Skin of body (tissue), 2 donors: ENCODE data around the gene HOXA5. TPM values are rescaled to one million over a fixed set of nuclear protein-coding genes. Genes with fewer than 3 reads are reported as not detected.

Experiments used
- DNase-seq: peaks from one replicate; lab custom pipeline; 2025; lab: John Stamatoyannopoulos, UW
- total RNA-seq: library from RNA; depleted of rRNA; stranded (reverse); fragments of >200 nt; gene quantifications from one replicate; pipeline ENCODE4 v1.2.3, GENCODE V29; 2014

HOXA5 gene
- total RNA-seq, 1 donor from 2014 or later = 4.7 TPM

DNA sequence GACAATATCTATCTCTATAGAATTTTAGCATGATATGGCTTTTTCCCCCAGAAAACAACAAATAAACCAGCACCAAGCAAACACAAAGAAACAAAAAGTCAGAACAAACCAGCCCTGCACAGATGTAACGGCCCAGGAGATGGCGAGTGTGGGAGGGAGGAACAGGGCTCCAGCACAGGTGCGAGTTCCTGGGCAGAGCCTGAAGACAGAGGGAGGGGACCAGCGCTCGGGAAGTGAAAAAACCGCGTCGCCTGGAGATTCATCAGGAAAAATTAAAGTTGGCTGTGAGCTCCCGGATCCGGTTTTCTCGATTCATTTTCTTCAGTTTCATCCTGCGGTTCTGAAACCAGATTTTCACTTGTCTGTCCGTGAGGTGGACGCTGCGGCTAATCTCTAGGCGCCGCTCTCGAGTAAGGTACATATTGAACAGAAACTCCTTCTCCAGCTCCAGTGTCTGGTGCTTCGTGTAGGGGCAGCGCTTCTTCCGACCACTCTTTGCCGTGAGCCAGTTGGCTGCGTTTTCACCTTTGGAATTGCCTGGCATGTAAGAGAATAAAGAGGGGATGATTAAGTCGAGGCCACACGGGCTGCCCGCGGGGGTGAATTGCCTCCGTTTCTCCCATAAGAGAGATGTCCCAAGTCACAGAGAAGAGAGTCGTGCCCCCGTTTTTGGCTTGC lies 28.3 kb upstream of the HOXA5 start:
- DNase-seq = no peak

DNA sequence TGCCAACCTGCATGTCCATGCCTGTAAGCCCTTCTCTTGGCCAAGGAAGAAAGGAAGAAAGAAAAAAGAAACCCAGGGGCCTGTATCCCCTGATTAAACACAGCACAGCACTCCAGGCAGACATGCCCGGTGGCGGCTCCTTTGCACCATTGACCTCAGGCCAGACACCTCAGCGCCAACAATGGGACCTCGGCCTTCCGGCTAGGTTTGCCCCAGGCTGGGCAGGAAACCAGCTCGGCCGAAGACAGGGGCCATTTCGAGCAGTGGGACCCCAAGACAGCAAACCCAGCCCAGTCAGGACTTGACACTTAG lies 27.8 kb upstream of the HOXA5 start:
- no peak for DNase-seq

DNA sequence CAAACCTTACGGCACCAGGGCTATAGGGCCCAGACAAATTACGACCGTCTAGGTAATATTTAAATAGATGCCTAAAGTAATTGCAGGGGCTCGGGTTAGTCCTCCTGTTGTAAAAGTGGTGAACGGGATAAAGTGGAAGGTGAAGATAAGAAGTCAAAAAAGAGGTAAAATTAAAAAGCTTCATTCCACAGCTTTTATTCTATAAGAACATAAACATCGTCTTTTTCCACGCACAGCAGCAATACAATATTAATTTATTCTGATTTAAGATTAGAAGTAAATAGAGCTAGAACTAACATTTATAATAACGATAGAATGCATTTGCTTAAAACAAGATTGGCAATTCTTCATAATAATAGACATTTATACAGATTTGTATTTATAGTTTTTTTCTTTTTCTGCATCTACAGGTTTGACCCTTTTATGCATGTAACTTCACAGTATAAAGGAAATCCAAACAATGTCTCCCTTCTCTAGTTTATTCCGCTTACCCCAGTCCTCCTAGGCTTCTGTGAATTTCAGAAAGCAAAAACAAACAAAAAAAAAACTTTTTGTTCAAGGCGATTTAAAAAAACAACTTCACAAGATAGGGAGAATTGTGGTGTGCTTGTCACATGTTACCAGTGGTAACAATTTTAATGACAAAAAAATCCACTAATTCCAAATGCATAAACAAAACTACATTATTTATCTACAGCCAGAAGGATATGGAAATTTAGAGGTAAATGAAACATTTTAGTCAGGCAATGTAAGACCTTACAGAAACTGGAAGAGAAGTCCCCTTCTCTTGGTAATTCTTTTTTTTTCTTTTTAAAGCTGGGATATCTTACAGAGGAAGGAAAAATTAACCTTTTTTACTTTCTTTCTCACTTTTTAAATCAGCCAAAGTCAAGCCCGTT lies 27.2 kb upstream of the HOXA5 start:
- no peak for DNase-seq

DNA sequence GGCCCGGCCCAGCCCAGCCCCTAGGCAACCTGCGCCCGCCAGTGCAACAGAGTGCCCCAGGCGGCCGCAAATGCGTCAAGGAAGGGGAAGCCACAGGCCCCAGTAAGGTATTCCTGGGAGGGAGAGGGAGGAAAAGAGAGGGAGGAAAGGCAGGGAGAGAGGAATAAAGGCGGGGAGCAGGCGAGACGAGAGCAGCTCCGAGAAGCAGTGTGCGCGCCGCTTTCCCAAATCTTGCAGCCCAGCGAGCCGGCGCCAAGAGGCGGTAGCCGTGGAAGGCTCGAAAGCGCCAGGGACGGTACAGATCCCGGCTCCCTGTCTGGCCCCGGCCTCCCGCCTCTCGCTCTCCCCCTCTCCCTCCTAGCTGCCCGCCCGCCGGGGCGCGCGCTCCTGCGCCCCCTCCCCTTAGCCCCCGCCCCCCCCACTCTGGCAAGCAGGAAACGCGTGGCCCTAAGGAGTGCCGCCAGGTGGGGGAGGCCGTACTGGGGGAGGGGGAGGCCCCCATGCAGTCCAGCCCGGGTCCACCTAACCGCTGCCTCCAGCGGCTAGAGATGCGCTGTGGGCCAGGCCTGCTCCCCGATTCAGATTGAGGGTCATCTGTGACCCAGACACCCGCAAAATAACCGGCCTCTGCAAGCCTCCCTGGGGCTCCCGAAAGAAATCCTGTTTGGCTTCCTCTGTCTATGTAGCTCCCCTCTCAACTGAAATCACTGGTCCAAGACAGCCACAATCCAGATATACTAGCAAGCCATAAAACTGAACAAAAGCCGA lies 26.4 kb upstream of the HOXA5 start:
- no peak for DNase-seq

DNA sequence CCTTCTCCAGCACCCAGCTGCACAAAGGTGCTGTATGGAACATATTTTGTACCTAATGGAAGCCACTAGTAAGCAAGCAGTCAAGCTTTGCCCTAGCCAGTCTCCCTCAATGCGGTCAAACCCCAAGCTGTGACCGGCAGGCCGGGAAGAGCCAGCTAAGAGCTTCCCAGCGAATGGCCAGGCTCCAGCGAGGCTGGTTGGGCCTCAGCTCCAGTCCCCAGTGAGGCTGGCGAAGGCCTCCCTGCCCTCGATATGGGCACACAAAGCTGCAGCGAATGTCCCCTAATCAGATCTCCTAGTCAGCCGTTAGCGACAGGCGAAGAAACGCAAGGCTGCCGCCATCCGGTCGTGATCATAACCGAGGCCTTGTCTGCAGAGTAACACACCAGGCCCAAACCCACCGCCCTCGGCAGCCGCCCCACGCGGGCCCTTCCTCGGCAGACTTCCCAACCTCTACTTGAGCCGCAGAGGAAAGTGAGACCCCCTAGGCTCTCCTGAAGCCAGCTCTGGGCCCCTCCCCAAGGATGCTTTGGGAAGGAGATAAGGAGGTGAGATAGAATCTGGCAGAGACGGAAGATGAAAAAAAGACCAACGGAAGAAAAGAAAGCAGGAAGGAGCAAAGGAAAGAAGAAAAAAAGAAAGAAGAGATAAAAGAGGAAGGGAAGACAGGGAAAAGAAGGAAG lies 24.9 kb upstream of the HOXA5 start:
- peak; percentile 59 for DNase-seq

DNA sequence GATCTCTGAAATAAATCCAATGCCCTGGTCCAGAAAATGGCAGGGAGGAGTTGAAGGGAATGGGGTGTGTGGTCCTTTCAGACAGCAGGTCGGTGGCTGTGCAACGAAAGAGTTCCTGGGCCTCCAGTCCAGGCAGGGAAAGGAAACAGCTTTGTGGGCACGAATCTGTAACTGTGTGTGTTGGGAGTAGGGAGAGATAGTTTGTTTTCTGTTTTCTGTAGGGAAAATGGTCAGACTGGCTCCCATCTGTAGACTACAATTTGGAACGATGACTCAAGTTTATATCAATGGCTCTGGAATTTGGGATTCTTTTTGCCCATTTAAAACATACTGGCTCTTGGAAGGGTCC lies 24.4 kb upstream of the HOXA5 start:
- DNase-seq = no peak

DNA sequence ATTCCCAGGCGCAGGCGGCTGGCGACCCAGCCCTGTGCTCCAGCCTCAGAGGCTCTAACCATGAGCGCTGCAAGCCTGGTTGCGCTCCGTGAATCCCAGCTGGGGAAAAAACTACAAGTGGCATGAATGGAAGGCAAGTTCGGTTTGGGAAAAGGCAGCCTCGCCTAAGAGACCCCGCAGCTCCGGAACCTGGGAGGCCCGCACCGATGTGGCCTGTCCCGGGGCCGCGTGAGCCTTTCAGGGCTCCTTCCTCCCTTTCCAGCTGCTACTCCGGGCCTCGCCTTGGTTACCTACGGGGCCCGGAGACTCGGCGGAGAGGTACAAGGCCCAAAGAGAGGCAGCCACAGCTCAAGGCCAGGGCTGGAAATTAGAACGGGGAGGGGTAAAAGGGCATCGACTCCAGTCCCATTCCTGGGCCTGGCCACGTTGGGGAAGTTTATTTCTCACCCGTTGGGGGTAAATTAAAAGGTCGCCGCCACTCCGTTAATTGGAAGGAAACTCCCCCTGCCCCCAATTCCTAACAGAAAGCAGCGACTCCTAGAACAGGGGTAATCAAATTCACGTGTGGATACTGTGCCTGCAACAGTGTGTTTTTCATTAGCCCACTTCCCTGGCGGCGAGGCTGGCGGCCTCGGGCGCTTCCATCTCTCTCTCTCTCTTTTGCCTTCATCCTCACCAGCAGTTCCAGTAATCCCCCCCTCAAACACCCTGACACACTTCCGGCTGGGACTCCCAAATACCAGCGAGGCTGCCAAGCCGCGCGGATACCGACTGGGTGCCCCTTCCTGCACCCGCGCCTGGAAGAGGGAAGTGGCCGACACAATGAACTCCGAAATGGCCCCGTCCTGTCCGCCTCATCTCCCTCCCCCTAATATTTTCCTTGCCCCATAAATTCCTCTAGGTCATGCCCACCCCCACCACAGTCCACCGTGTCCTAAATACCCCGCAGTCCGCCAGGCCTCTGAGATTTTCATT lies 23.3 kb upstream of the HOXA5 start:
- DNase-seq = no peak

DNA sequence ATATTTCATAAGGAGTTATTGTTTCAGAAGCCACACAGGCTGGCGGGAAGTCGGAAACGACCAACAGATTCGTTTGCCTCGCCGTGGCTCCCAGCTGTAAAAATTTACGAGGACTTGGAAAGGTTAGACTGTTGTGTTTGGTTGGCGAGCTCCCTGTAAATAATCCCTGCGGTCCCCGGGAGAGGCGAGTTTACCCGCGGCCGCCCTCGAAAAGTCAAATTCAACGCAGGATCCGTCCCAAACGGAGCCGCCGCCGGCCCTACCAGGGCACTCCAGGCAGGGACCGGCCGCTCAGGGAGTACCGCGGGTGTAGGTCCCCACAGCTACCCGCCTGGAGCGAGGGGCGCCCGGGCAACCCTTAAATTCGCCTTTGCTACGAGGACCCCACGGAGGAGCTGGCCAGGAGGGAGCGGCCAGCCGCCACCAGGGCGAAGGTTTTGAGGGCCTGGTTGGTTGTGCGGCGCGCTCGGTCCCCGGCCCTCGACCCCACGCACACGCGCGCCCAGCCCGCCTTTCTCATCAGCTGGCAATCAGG lies 22.6 kb upstream of the HOXA5 start:
- no peak for DNase-seq

DNA sequence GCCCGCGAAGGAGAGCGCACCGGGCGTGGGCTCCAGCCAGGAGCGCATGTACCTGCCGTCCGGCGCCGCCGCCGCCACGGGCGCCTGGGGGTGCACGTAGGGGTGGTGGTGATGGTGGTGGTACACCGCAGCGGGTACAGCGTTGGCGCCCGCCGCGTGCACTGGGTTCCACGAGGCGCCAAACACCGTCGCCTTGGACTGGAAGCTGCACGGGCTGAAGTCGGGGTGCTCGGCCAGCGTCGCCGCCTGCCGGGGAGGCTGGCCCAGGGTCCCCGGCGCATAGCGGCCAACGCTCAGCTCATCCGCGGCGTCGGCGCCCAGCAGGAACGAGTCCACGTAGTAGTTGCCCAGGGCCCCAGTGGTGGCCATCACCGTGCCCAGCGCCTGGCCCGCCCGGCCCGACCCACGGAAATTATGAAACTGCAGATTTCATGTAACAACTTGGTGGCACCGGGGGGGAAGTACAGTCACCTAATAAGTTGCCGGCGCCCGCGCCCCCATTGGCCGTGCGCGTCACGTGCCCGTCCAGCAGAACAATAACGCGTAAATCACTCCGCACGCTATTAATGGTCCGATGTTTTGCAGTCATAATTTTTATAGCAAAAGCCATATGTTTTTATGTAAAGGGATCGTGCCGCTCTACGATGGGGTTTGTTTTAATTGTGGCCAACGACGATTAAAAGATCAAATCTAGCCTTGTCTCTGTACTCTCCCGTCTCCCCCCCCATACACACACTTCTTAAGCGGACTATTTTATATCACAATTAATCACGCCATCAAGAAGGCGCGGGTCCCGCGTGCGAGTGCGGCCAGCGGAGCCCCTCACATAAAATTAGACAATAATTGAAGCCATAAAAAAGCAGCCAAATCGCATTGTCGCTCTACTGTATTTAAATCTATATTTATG lies 21.9 kb upstream of the HOXA5 start, which contains the start of gene HOXA9:
Gene HOXA9 (minus strand): TSS at position 449 of the 907 bp plus-strand sequence. CDS start 80 bp downstream, at position 369.
- peak; percentile 91 for DNase-seq

DNA sequence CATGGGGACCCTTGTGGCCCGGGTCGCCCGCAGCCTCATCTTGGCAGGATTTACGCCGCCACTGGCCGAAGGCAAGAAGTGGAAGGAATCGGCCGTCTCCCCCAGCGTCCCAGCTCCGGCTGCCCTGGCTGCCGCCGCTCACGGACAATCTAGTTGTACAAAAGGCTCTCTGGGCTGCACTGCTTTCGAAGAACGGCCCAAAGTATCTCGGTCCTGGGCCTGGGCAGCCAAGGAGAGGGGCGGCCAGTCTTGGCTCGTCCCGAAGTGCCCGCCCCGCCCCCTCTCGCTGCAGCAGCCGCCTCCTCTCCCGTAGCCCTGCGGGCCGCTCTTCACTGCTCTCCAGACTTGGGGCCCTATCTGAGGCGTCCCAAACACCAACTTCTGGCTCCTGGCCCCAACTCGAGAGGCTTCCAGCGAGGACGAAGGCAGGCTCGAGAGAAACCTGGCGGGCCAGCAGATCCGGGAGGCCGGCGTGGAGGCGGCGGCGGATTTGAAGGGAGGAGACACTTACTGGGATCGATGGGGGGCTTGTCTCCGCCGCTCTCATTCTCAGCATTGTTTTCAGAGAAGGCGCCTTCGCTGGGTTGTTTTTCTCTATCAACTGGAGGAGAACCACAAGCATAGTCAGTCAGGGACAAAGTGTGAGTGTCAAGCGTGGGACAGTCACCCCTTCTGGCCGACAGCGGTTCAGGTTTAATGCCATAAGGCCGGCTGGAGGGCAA lies 21.0 kb upstream of the HOXA5 start:
- no peak for DNase-seq

DNA sequence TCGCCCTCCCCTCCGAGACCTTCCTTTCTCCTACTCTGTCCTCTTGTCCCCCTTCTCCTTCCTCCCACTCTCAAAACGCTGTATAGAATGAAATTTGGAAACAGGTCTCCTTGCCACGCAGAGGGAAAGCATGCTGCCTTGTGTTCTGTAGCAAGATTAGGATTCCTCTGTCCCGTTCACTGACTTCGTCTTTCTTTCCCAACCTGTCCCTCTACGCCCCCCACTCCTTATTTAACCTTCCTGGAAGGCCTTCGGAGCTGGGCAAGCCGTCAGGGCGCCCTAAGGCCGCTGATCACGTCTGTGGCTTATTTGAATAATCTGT lies 20.5 kb upstream of the HOXA5 start:
- DNase-seq = no peak

DNA sequence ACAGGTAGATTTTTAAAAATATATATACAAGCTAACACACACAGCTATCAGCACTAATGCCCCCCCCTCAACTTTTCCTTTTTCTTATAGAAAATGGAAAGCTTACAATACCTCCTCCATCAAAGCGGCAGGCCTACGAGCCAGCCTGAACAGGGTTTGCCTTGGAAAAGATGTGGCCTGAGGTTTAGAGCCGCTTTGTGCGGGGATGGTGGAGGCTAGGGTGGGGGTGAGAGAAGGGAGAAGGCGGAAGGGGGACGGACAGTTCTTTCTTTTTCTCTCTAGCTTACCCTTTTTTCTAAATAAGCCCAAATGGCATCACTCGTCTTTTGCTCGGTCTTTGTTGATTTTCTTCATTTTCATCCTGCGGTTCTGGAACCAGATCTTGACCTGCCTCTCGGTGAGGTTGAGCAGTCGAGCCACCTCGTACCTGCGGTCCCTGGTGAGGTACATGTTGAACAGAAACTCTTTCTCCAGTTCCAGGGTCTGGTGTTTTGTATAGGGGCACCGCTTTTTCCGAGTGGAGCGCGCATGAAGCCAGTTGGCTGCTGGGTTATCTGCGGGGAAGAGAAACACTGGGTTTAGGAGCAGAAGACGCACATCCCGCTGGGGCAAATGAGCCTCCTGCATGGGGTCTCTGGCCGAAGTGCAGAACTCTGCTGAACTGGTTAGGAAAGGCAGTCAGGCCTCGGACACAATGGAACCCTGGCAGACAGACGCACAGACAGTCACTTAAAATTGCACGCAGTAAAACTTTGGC lies 20.0 kb upstream of the HOXA5 start:
- DNase-seq = no peak

DNA sequence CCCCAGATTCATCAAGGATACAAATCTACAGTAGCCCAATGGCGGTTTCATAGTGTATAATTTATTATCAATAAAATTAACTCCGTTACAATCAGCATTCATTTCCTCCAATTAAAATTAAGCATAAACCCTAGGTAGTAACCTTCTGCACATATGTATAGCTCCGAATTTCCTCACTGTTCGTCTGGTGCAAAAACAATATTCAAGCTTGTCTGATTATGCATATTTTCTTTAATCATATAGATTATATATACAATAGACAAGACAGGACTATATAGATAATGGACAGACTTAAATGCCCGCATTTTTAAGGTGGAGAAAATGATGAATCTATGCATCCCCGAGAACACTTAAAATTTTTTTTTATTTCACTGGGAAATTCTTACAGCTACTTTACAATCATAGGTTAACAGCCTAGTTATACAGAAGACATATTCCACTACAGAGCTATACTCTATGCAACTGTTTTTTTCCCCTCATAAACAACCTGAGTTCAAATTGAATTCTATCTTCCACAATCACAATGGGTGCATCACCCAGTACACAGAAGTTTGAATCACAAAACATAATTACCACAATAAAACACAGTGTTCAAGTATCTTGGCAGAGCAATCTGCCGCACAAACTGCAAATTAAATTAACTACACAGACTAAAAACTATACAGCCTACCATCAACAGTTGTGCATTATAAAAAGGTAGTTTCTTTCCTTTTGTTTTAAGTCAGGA lies 19.2 kb upstream of the HOXA5 start:
- DNase-seq = no peak

DNA sequence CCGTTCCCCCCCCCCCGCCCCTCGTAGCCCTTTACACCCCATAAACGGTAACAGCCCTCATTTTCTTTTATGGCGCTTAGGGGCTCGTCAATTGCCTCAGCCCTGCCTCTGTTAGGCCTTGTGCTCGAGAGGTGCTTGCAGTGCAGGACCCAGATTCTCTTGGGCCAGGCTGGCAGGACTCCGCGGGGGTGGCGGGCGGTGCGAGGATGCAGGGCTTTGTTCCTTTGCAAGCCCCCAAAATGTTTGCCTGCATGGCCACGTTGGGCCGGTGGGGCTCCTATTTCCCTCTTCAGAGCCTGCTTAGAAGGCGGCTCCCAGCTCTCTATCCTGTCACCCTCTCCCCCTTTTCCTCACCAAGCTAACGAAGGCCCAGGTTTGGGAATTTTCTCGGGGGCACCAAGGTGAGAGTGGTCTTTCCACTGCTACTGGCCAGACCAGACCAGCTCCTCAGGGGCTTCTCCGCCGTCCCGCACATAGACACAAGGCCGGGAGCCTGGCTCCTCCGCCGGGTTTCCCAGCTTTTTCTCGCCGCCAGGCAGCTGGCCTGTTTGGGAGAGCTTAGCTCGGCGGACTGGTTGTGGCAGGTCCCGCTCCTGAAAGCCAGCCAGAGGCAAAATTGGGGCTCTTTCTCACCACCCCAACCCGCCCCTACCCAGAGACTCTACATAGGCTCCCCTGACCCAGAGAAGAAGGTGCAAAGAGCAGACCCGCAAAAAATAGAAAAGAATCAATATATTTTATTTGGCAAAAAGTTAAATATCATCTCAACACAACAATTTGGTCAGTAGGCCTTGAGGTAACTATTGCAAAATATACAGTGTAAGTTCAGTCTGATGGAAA lies 18.5 kb upstream of the HOXA5 start:
- no peak for DNase-seq

DNA sequence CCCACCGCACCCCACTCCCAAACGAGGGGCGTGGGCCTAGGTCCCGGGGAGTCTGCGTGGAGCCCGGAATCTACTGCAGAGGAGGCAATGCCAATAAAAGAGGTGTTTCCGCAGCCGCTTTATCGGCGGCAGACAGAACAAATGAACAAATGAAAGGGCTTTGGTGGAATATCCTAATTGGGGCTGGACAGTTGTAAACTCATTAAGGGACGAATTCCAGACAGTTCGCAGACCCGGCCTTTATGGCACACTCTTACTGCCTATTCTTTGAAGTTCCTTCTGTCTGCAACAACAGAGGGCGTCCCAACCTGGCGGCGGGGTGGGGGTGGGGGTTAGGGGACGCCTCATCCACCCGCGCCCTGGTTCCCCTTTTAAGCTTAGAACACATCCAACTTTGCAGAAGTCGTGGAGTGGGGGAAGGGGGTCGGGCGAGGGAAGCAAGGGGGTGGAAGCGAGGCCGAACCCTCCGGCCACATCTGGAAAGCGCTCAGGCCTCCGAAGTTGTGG lies 17.8 kb upstream of the HOXA5 start:
- no peak for DNase-seq
